Breast epithelium (tissue), 3 donors: ENCODE measurements around the gene RFNG.

Experiments
- POLR2A ChIP-seq: fragments of 450-650 bp; IDR thresholded peaks from one replicate; pipeline ENCODE4 v1.6.1; 2016; ENCODE audit warnings: antibody characterized with exemption, mild to moderate bottlenecking, moderate library complexity
- POLR2AphosphoS5 ChIP-seq, 3 donors: sonication (generic); formaldehyde crosslinking; IDR thresholded peaks; one replicate each; pipeline ENCODE4 v1.6.1; 2017; ENCODE audit warnings: antibody characterized with exemption in 3 of 3
- TF ChIP-seq, protein P1 (sequence below), 3 donors: fragments of 450-650 bp; IDR thresholded peaks; one replicate each; pipeline ENCODE4 v1.5.1; 2016 to 2017; ENCODE audit warnings: antibody characterized with exemption in 3 of 3, mild to moderate bottlenecking in 3 of 3, moderate library complexity in 3 of 3

DNA sequence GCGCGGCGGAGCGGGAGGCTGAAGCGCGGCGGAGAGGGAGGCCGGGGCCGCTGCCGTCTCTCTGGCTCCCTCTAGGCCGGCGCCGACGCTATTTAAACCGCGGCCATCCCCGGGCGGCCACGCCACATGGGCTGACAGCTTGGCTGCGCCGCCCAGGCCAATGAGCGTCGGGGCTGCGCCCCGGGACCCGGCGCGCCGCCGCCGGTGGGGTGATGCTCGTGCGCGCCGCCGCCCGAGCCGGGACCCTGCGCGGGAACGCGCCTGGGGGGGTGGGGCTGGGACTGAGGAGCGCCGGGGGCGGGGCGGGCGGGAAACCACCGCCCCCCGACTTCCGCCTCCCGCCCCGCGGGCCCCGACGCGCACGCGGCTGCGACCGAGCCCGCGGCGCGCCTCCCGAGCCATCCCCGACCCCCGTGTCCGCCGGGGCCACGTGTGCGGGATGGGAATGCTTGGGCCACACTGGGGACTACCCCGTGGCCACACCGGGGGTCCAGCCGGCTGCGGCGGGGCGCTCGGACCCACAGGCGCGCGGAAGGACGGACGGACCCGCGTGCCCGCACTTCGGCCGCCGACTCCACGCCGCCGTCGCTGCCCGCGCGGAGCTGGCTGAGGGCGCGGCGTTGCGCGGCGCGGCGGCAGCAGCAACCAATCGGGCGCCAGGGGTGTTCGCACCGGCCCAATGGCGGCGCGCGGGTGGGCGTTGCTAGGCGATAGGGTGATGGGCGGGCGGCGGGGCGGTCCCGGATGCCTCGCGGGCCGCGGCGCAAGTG lies 46.7 kb upstream of the RFNG start, which contains the start of gene FASN:
- TF ChIP-seq POLR2A (peak; percentile 49), POLR2AphosphoS5 (IDR thresholded peaks at IDR 0.05) (peak; percentile 55 to 73 (median 72))
- TF ChIP-seq, protein P1, sequence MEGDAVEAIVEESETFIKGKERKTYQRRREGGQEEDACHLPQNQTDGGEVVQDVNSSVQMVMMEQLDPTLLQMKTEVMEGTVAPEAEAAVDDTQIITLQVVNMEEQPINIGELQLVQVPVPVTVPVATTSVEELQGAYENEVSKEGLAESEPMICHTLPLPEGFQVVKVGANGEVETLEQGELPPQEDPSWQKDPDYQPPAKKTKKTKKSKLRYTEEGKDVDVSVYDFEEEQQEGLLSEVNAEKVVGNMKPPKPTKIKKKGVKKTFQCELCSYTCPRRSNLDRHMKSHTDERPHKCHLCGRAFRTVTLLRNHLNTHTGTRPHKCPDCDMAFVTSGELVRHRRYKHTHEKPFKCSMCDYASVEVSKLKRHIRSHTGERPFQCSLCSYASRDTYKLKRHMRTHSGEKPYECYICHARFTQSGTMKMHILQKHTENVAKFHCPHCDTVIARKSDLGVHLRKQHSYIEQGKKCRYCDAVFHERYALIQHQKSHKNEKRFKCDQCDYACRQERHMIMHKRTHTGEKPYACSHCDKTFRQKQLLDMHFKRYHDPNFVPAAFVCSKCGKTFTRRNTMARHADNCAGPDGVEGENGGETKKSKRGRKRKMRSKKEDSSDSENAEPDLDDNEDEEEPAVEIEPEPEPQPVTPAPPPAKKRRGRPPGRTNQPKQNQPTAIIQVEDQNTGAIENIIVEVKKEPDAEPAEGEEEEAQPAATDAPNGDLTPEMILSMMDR (IDR thresholded peaks at IDR 0.05) = peak in 1 of 3 donors; percentile 31
